Fibroblast of pulmonary artery (primary cell): Measurements from ENCODE around the gene NEURL1.

Source experiments
- DNase-seq: peaks from one replicate; pipeline ENCODE4 v3.0.0-alpha.2; 2010; ENCODE audit warnings: low read depth
- H3K4me3 ChIP-seq: replicated peaks from 2 replicates; pipeline ENCODE4 v1.5.1; 2011; ENCODE audit warnings: low read depth, mild to moderate bottlenecking, control low read depth, low read length, moderate library complexity
- TF ChIP-seq, protein P1 (sequence below): IDR thresholded peaks from 2 replicates; pipeline ENCODE4 v1.5.1; 2011; ENCODE audit warnings: mild to moderate bottlenecking, control low read depth, low read length, inconsistent platforms; ENCODE audit errors: missing control alignments

Gene NEURL1

DNA sequence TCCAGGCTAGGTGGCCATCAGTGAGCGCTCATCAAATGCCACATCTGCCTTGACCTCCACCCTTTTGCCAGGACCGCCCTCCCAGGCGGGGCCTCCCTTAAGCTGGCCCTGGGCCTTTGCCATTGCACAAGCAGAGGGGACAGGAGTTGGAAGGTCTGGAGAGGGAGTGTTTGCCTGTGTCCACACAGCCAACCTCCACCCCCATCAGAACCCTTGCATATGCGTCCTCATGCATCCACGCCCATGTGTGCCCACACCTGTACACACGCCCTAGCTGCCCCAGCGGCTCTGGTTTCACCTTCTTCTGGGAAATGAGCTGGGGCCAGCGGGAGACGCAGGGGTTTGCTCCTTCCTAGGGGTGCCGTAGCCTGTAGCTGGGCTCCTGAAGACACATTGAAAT is 64.0 kb downstream of the NEURL1 start:
- no peak for DNase-seq

DNA sequence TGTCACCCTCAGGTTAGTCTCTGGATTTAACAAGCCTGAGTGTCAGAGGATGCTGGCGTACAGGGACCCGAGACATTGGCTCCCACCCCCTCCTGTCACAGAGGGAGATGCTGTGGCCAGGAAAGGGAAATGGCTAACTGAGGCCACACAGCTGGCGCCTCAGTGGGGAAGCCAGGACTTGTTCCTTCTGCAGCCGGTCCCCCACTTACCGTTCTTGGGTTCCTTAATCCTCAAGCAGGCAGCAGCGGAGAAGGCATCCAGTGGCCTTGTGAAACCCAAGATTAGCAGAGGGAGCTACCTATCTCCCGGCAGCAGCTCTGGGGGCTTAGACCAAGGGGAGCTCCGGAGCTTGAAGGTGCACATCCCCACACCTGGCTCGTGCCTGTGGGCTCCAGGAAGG is 65.4 kb downstream of the NEURL1 start:
- H3K4me3 ChIP-seq, result no peak overlapping the region
- no peak for DNase-seq
- TF ChIP-seq, protein P1, sequence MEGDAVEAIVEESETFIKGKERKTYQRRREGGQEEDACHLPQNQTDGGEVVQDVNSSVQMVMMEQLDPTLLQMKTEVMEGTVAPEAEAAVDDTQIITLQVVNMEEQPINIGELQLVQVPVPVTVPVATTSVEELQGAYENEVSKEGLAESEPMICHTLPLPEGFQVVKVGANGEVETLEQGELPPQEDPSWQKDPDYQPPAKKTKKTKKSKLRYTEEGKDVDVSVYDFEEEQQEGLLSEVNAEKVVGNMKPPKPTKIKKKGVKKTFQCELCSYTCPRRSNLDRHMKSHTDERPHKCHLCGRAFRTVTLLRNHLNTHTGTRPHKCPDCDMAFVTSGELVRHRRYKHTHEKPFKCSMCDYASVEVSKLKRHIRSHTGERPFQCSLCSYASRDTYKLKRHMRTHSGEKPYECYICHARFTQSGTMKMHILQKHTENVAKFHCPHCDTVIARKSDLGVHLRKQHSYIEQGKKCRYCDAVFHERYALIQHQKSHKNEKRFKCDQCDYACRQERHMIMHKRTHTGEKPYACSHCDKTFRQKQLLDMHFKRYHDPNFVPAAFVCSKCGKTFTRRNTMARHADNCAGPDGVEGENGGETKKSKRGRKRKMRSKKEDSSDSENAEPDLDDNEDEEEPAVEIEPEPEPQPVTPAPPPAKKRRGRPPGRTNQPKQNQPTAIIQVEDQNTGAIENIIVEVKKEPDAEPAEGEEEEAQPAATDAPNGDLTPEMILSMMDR, result no peak

More for the DNA sequence above, 64.0 kb downstream of the NEURL1 start:
- TF ChIP-seq, protein P1, result no peak
- H3K4me3 ChIP-seq, result no peak overlapping the region

DNA sequence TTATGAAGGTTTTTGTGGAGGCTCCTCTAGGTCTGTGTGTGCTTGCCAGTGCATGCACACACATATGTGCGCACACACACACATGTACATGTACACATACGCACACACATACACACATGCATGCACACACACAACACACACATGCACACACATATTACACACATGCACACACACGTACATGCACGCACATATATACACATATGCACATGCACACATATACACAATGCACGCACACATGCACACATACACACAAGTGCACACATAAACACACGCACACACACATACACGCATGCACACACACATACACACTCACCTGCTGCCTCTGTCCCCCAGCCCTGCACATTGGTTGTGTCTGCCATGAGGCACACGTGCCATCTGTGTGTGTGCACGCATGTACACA is 66.3 kb downstream of the NEURL1 start:
- DNase-seq, result no peak
- TF ChIP-seq, protein P1, result no peak
- H3K4me3 ChIP-seq, result no peak overlapping the region

DNA sequence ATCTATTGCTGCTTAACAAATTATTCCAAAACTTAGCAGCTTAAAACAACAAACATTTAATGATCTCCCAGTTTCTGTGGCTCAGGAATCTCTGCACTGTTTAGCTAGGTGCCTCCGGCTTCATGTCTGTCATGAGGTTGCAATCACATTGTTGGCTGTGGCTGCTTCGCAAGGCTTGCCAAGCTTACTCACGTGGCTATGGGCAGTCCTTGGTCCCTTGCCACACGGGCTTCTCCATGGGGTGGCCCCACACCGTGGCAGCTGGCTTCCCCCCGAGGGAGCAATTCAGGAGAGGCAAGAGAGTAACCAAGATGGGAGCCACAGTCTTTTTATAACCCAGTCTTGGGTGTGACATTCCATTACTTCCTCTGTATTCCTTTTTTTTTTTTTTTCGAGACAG is 67.4 kb downstream of the NEURL1 start:
- H3K4me3 ChIP-seq, result no peak overlapping the region
- TF ChIP-seq, protein P1, result no peak
- no peak for DNase-seq

DNA sequence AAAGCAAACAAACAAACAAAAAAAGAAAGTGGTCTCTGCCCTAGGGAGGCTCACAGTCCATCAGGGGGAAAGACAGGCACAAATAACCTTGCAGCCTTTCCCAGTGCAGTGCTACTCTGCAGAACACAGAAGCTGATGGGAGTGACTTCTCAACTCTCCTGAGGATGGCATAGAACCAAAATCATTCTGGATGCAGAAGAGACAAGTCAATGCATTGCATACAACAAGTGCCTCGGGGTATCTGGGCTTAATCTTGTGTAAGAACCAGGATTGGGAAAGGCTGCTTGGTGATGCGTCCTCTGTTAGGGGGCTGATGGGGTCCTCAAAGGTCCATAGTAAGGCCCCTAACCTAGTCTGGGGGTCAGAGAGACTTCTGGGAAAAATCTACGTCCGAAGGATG is 68.9 kb downstream of the NEURL1 start:
- DNase-seq, result no peak
- TF ChIP-seq, protein P1, result no peak
- no peak overlapping the region for H3K4me3 ChIP-seq

DNA sequence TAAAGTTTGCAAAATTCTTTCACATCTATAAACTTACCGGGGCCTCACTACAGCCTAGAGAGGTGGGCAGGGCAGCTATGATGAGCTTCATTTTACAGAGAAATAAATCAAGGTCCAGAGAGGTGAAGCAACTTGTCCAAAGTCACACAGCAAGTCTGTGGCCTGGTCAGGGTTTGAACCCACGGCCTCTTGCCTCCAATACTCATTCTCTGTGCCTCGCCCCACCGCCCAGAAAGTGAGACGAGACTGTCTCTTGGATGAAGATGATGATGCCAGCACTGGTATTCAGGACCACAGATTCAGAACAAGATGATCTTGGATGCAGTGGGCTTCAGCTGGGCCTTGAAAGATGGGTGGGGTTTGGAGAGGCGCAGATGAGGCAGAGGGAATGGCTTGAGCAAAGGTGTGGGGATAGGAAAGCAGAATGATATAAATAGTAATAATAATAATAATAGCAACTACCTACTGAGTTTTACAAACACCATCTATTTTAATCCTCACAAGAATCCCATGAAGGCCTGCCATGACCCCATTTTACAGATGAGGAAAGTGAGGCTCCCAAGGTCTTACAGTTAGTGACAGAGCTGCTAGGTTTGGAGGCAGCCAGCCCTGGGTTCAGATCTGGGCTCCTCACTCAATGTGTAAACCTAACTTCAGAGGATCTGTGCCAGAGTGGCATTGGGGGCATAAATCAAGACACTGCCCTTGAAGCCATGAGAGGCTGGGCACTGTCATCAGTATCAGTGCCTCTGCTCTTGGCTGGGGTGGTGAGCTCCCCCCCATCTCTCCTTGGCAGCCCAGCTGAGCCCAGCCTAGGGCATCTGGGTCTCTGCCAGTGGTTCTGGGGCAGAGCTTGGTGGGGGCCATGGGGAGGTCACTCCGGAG is 70.0 kb downstream of the NEURL1 start:
- TF ChIP-seq, protein P1, result no peak
- no peak for DNase-seq
- no peak overlapping the region for H3K4me3 ChIP-seq

DNA sequence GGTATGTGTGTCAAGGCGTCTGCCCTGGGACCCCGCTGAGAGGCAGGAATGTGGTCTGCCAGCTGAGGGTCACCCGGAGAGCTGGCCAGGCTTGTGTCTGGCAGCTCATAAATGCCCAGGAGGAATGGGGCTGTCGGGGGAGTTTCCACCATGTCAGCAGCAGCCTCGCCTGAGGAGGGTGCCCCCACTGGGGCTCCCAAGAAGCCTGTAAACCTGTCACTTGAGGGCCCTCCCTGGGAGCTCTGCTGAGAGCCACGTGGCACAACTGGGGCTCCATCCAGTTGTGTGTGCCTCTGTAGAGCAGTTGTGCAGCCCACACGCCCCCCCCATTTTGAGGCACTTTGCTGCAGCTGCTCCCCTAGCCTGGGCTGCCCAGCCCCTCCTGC is 70.6 kb downstream of the NEURL1 start:
- no peak overlapping the region for H3K4me3 ChIP-seq
- TF ChIP-seq, protein P1, result no peak
- no peak for DNase-seq
